IPS-20b (cell line): ENCODE measurements around the gene NCF4.

Source experiments
- H3K27ac ChIP-seq: one replicate; pipeline ENCODE4 v1.5.1; 2013; ENCODE audit warnings: low read length
- H3K27me3 ChIP-seq: 2 replicates; pipeline ENCODE4 v1.6.1; 2013; ENCODE audit warnings: mild to moderate bottlenecking, low read length, inconsistent platforms; ENCODE audit not compliant: insufficient read depth
- H3K36me3 ChIP-seq: 2 replicates; pipeline ENCODE4 v1.6.1; 2013; ENCODE audit warnings: low read depth, mild to moderate bottlenecking, inconsistent platforms, low read length, moderate library complexity; ENCODE audit not compliant: insufficient read depth
- H3K4me1 ChIP-seq: 2 replicates; pipeline ENCODE4 v1.6.1; 2013; ENCODE audit warnings: mild to moderate bottlenecking, control low read depth, inconsistent platforms, low read length, moderate library complexity; ENCODE audit not compliant: insufficient read depth
- H3K4me3 ChIP-seq: 2 replicates; pipeline ENCODE4 v1.5.1; 2013; ENCODE audit warnings: mild to moderate bottlenecking, low read length, inconsistent platforms
- H3K9ac ChIP-seq: 2 replicates; pipeline ENCODE4 v1.6.1; 2013; ENCODE audit warnings: low read depth, mild to moderate bottlenecking, inconsistent platforms, low read length, moderate library complexity
- H3K9me3 ChIP-seq: 2 replicates; pipeline ENCODE4 v1.6.1; 2013; ENCODE audit warnings: mild to moderate bottlenecking, low read depth, low read length, inconsistent platforms; ENCODE audit not compliant: insufficient read depth

The NCF4 gene

GRCh38 chr22:36916034-36916433 is 55.2 kb downstream of the NCF4 start:
- peaks cover 13% of the 10 kb centered on the region for H3K4me1 ChIP-seq
- peaks cover 45% of the 10 kb centered on the region for H3K27me3 ChIP-seq
- no peak overlapping the region for H3K27ac ChIP-seq
- no peaks in the 10 kb centered on the region for H3K9me3 ChIP-seq
- H3K36me3 ChIP-seq: no peaks in the 10 kb centered on the region
- H3K9ac ChIP-seq: no peak overlapping the region
- no peak overlapping the region for H3K4me3 ChIP-seq

- no peak overlapping the region for H3K9ac ChIP-seq
- H3K4me1 ChIP-seq: no peaks in the 10 kb centered on the region
- no peaks in the 10 kb centered on the region for H3K36me3 ChIP-seq
- H3K9me3 ChIP-seq: no peaks in the 10 kb centered on the region
- H3K27me3 ChIP-seq: peaks cover 18% of the 10 kb centered on the region
- H3K4me3 ChIP-seq: no peak overlapping the region
- no peak overlapping the region for H3K27ac ChIP-seq
Observed at GRCh38 chr22:36918586-36919284, 57.9 kb downstream of the NCF4 start.

- no peak overlapping the region for H3K9ac ChIP-seq
Observed at GRCh38 chr22:36921309-36922104, 60.7 kb downstream of the NCF4 start.

DNA sequence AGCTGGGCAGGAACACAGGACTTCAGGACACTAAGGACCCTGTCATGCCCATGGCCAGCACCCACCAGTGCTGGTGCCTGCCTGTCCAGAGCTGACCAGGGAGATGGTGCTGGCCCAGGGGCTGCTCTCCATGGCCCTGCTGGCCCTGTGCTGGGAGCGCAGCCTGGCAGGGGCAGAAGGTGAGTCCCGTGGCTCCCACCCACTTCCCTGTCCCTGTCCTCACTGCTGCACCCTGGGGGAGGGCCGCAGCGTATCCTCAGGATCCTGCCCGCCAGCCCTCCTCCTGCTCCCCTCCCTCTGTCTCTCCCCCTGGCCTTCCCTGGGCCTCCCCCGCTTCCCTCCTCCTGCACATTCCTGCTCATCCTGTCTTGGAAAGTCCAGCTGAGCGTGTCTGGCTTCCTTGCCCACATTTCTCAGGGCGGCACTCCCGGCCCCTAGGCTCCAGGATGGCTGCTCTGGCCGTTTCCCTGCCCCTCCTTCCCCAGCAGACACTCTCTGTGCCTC is 61.4 kb downstream of the NCF4 start:
- H3K36me3 ChIP-seq: no peaks in the 10 kb centered on the region
- no peaks in the 10 kb centered on the region for H3K9me3 ChIP-seq
- H3K4me1 ChIP-seq: no peaks in the 10 kb centered on the region
- no peak overlapping the region for H3K27ac ChIP-seq
- no peak overlapping the region for H3K9ac ChIP-seq
- no peak overlapping the region for H3K4me3 ChIP-seq
- H3K27me3 ChIP-seq: peaks cover 1% of the 10 kb centered on the region

More at GRCh38 chr22:36921309-36922104, 60.7 kb downstream of the NCF4 start:
- Histone ChIP-seq H3K27ac (no peak overlapping the region), H3K9me3 (no peaks in the 10 kb centered on the region), H3K36me3 (no peaks in the 10 kb centered on the region), H3K27me3 (peaks cover 6% of the 10 kb centered on the region; the same call in 1 of the 2 replicates), H3K4me1 (no peaks in the 10 kb centered on the region), H3K4me3 (no peak overlapping the region)

DNA sequence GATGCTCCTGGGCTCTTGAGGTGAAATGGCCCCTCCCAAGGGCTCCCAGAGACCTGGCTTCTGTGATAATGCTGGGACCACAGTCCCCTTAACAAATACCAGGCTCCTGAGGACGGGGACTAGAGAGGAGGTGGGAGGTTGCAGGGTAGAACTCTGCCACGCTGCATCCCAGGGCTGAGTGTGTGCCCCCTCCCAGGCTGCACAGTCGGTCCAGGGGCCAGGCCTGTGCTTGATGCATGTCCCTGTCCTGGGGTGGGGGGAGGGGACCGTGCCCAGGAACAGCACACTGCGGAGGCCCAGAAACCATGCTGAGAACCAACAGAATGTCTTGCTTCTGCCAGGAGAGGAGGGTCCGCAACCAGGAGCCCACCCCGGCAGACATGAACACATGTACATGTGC is 61.9 kb downstream of the NCF4 start:
- H3K4me1 ChIP-seq: no peaks in the 10 kb centered on the region
- H3K27ac ChIP-seq: no peak overlapping the region
- H3K36me3 ChIP-seq: no peaks in the 10 kb centered on the region
- no peaks in the 10 kb centered on the region for H3K9me3 ChIP-seq
- no peak overlapping the region for H3K4me3 ChIP-seq
- H3K27me3 ChIP-seq: no peaks in the 10 kb centered on the region; the same call in 1 of the 2 replicates
- no peak overlapping the region for H3K9ac ChIP-seq

GRCh38 chr22:36923131-36923788 is 62.5 kb downstream of the NCF4 start:
- H3K9ac ChIP-seq: no peak overlapping the region
- no peaks in the 10 kb centered on the region; the same call in 1 of the 2 replicates for H3K27me3 ChIP-seq

DNA sequence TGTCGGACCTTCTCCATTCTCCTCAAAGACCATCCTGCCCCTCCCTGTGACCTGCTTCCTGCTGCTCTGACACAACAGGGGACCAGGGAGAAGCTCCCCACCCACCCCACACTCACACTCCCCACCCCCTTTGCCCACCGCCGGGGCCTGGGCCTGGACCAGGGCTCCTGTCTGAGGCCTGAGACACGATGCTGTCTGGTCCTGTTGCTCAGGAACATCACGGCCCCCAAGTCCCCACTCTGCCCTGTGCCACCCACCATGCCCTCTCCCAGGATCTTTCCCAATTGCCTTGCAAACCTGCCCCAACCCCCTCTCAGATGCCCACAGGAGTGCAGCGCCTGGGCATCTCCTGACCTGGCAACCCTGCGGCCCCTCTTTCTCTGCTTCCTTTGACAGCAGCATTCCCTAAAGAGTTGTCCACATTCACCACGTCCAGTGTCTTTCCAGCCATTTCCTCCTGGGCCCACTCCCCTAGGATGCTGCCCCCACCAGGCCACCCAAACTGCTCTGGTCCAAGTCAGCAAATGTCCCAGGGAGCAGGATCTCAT is 63.4 kb downstream of the NCF4 start:
- H3K4me1 ChIP-seq: no peaks in the 10 kb centered on the region
- H3K4me3 ChIP-seq: no peak overlapping the region
- H3K36me3 ChIP-seq: no peaks in the 10 kb centered on the region
- H3K9ac ChIP-seq: no peak overlapping the region
- H3K27ac ChIP-seq: no peak overlapping the region
- no peaks in the 10 kb centered on the region; the same call in 1 of the 2 replicates for H3K27me3 ChIP-seq
- no peaks in the 10 kb centered on the region for H3K9me3 ChIP-seq

More at GRCh38 chr22:36923131-36923788, 62.5 kb downstream of the NCF4 start:
- H3K36me3 ChIP-seq: no peaks in the 10 kb centered on the region
- no peaks in the 10 kb centered on the region for H3K4me1 ChIP-seq
- H3K27ac ChIP-seq: no peak overlapping the region
- no peak overlapping the region for H3K4me3 ChIP-seq
- H3K9me3 ChIP-seq: no peaks in the 10 kb centered on the region

GRCh38 chr22:36925388-36926290 is 64.8 kb downstream of the NCF4 start:
- H3K9ac ChIP-seq: no peak overlapping the region
- no peak overlapping the region for H3K27ac ChIP-seq
- no peak overlapping the region for H3K4me3 ChIP-seq
- no peaks in the 10 kb centered on the region for H3K36me3 ChIP-seq
- no peaks in the 10 kb centered on the region for H3K9me3 ChIP-seq
- H3K27me3 ChIP-seq: no peaks in the 10 kb centered on the region; the same call in 1 of the 2 replicates
- H3K4me1 ChIP-seq: no peaks in the 10 kb centered on the region

DNA sequence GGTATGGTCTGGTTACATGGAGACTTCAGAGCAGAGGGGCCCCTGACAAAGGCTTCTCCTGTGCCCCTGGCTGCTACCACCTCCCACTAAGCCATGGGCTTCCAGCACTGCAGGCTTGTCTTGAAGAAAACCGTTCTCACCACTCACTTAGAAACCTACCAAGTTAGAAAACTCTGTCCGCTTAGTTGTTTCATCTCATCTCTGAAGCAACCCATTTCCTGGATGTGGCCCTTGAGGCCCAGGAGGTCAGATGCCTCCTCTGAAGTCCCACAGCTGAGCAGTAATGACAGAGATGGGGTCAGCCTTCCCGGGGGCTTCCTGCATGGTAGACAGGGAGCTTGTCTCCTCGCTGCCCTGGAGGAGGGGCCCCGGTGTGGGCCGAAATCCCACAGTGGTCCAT is 65.5 kb downstream of the NCF4 start:
- no peaks in the 10 kb centered on the region for H3K36me3 ChIP-seq
- H3K4me3 ChIP-seq: no peak overlapping the region
- no peaks in the 10 kb centered on the region for H3K4me1 ChIP-seq
- no peaks in the 10 kb centered on the region for H3K9me3 ChIP-seq
- H3K27me3 ChIP-seq: no peaks in the 10 kb centered on the region; the same call in 1 of the 2 replicates
- no peak overlapping the region for H3K9ac ChIP-seq
- no peak overlapping the region for H3K27ac ChIP-seq

- Histone ChIP-seq H3K4me1 (no peaks in the 10 kb centered on the region), H3K9ac (no peak overlapping the region), H3K9me3 (no peaks in the 10 kb centered on the region), H3K27me3 (no peaks in the 10 kb centered on the region; the same call in 1 of the 2 replicates), H3K36me3 (no peaks in the 10 kb centered on the region), H3K27ac (no peak overlapping the region), H3K4me3 (no peak overlapping the region)
Observed at GRCh38 chr22:36926721-36927435, 66.1 kb downstream of the NCF4 start.
